GM12875 (cell line): Measurements from ENCODE around the gene ATP11B.

ENCODE experiments used
- H3K4me3 ChIP-seq: one replicate; pipeline ENCODE4 v1.5.1; 2011; ENCODE audit warnings: low read depth, low read length, control low read depth
- CTCF ChIP-seq: IDR thresholded peaks from 2 replicates; pipeline ENCODE4 v1.5.1; 2011; ENCODE audit warnings: low read depth, mild to moderate bottlenecking, control low read depth, inconsistent platforms, low read length, moderate library complexity, borderline replicate concordance; ENCODE audit not compliant: insufficient read depth

The ATP11B gene

GRCh38 chr3:182936918-182937285 is 143.6 kb downstream of the ATP11B start:
- TF ChIP-seq CTCF, result no peak
- H3K4me3 ChIP-seq, result no peak overlapping the region

GRCh38 chr3:182937293-182938051 is 144.2 kb downstream of the ATP11B start:
- no peak for TF ChIP-seq CTCF
- H3K4me3 ChIP-seq, result no peak overlapping the region

GRCh38 chr3:182940266-182940808 is 147.0 kb downstream of the ATP11B start:
- no peak for TF ChIP-seq CTCF
- no peak overlapping the region for H3K4me3 ChIP-seq

GRCh38 chr3:182941719-182942118 is 148.4 kb downstream of the ATP11B start:
- no peak overlapping the region for H3K4me3 ChIP-seq
- TF ChIP-seq CTCF, result no peak

GRCh38 chr3:182947888-182948287 is 154.6 kb downstream of the ATP11B start:
- H3K4me3 ChIP-seq, result no peak overlapping the region
- no peak for TF ChIP-seq CTCF

- no peak for TF ChIP-seq CTCF
- H3K4me3 ChIP-seq, result no peak overlapping the region
Observed at GRCh38 chr3:182948305-182948704, 155.0 kb downstream of the ATP11B start.

GRCh38 chr3:182949688-182950087 is 156.4 kb downstream of the ATP11B start:
- TF ChIP-seq CTCF, result no peak
- no peak overlapping the region for H3K4me3 ChIP-seq
